GM12878 (cell line): ENCODE measurements around the gene ETNK2. TPM values are rescaled to one million over a fixed set of nuclear protein-coding genes. Genes with fewer than 3 reads are reported as not detected.

Experiments used
- ATAC-seq: fragments of 200-7000 bp; cut with Tn5 transposase; 3 replicates; pipeline ENCODE4 v1.9.1; 2020; ENCODE audit warnings: mild to moderate bottlenecking, moderate library complexity
- BruUV-seq: library from RNA; stranded (reverse); fragments of 400-500 nt; replicated peaks from 2 replicates; lab custom pipeline; 2021; lab: Mats Ljungman, UMichigan
- CTCF ChIA-PET: fragments of 300-600 bp; sonication (Branson Sonifier 250); formaldehyde crosslinking; extraction: SDS; loops from one replicate; lab custom pipeline; 2021; ENCODE audit warnings: inconsistent platforms; lab: Yijun Ruan, JAX
- POLR2A ChIA-PET: fragments of 350-600 bp; formaldehyde crosslinking; extraction: SDS; loops from one replicate; lab custom pipeline; 2021; ENCODE audit warnings: inconsistent platforms; lab: Charles Lee
- RAD21 ChIA-PET: fragments of 300-600 bp; sonication (Branson Sonifier 250); formaldehyde crosslinking; loops from one replicate; lab custom pipeline; 2023; ENCODE audit warnings: antibody characterized with exemption; ENCODE audit not compliant: unreplicated experiment; lab: Charles Lee
- SMC1A ChIA-PET: fragments of 300-600 bp; sonication (Branson Sonifier 250); formaldehyde crosslinking; loops from one replicate; lab custom pipeline; 2023; ENCODE audit not compliant: unreplicated experiment, uncharacterized antibody; lab: Charles Lee
- DNase-seq: peaks from one replicate; pipeline ENCODE4 v3.0.0-alpha.2; 2011; ENCODE audit warnings: low read depth, low spot score
- FAIRE-seq: peaks from 3 replicates; lab custom pipeline; 2011; peaks lifted over from hg19 to GRCh38; lab: Jason Lieb, UNC
- H2AFZ ChIP-seq: 2 replicates; pipeline ENCODE4 v1.6.0; 2011; ENCODE audit warnings: low read depth, low read length, control low read depth; ENCODE audit not compliant: control insufficient read depth
- H3K27ac ChIP-seq: 2 replicates; pipeline ENCODE4 v1.5.1; 2011; ENCODE audit warnings: control low read depth; ENCODE audit not compliant: control insufficient read depth, insufficient read depth
- H3K27me3 ChIP-seq, 2 experiments: replicated peaks in 1 of 2; 2 replicates each; pipeline versions ENCODE4 v1.6.0 to v1.6.1; 2011; ENCODE audit warnings: low read length in 1 of 2; ENCODE audit not compliant: control insufficient read depth in 2 of 2, insufficient read depth in 2 of 2
- H3K36me3 ChIP-seq, 2 experiments: 2 replicates each; pipeline ENCODE4 v1.5.1; 2011; ENCODE audit warnings: low read length in 1 of 2; ENCODE audit not compliant: control insufficient read depth in 2 of 2, insufficient read depth in 2 of 2
- H3K4me1 ChIP-seq: 2 replicates; pipeline ENCODE4 v1.6.1; 2011; ENCODE audit warnings: mild to moderate bottlenecking, low read length, moderate library complexity, mixed read lengths; ENCODE audit not compliant: control insufficient read depth, insufficient read depth
- H3K4me2 ChIP-seq: 2 replicates; pipeline ENCODE4 v1.6.0; 2011; ENCODE audit warnings: control low read depth; ENCODE audit not compliant: control insufficient read depth, insufficient read depth
- H3K4me3 ChIP-seq: fragments of 200-600 bp; sonication (generic); 2 replicates; pipeline ENCODE4 v1.5.1; 2016
- H3K79me2 ChIP-seq: 2 replicates; pipeline ENCODE4 v1.6.0; 2011; ENCODE audit warnings: low read length; ENCODE audit not compliant: control insufficient read depth, insufficient read depth
- H3K9ac ChIP-seq: 2 replicates; pipeline ENCODE4 v1.8.0; 2011; ENCODE audit warnings: low read length, control low read depth, mixed read lengths; ENCODE audit not compliant: control insufficient read depth, insufficient read depth
- H3K9me3 ChIP-seq: replicated peaks from 3 replicates; pipeline ENCODE4 v1.5.1; 2011; ENCODE audit warnings: mild to moderate bottlenecking, low read length; ENCODE audit not compliant: control insufficient read depth, insufficient read depth
- H4K20me1 ChIP-seq: 2 replicates; pipeline ENCODE4 v1.6.0; 2011; ENCODE audit not compliant: control insufficient read depth, insufficient read depth
- BRCA1 ChIP-seq: IDR thresholded peaks from 2 replicates; pipeline ENCODE4 v1.6.1; 2011; ENCODE audit warnings: low read depth, low read length, improper control_type of control experiment
- CBFB ChIP-seq: IDR thresholded peaks from 2 replicates; pipeline ENCODE4 v1.6.1; 2016; ENCODE audit warnings: antibody characterized with exemption, low read depth
- ETV6 ChIP-seq, 2 experiments: fragments of 450-650 bp in 1 of 2; IDR thresholded peaks in 1 of 2; conservative IDR thresholded peaks in 1 of 2; 2 replicates each; pipeline ENCODE4 v1.6.1; 2014; ENCODE audit warnings: antibody characterized with exemption in 1 of 2, borderline replicate concordance in 1 of 2, low read depth in 1 of 2, mild to moderate bottlenecking in 1 of 2, moderate library complexity in 1 of 2
- IKZF1 ChIP-seq: fragments of 450-650 bp; conservative IDR thresholded peaks from 2 replicates; pipeline ENCODE4 v1.6.1; 2017; ENCODE audit warnings: antibody characterized with exemption, mild to moderate bottlenecking
- MEF2A ChIP-seq: IDR thresholded peaks from 2 replicates; pipeline ENCODE4 v1.6.1; 2011; ENCODE audit warnings: low read depth, mild to moderate bottlenecking, low read length, moderate library complexity; ENCODE audit not compliant: insufficient read depth
- SREBF2 ChIP-seq: IDR thresholded peaks from 2 replicates; pipeline ENCODE4 v1.6.1; 2012; ENCODE audit warnings: mild to moderate bottlenecking, low read length
- WGBS: methylation state at CpG from one replicate; pipeline ENCODE4 v1.1.6; 2016; ENCODE audit warnings: low lambda C conversion rate; ENCODE audit not compliant: insufficient replicate concordance, insufficient coverage; ENCODE audit errors: missing lambda C conversion rate; 5-methylcytosine and 5-hydroxymethylcytosine counted together
- in situ Hi-C: fragments of 300-500 bp; cut with MboI; formaldehyde crosslinking; loops from 9 replicates; pipeline ENCODE4 v1.14.3; 2018; ENCODE audit warnings: mixed read lengths
- intact Hi-C: fragments of 100-400 bp; cut with micrococcal nuclease; formaldehyde crosslinking; loops from one replicate; pipeline ENCODE4 v1.14.2; 2022; ENCODE audit not compliant: unreplicated experiment
- polyA plus RNA-seq, 11 experiments: library from polyadenylated mRNA; depleted of rRNA in 4 of 11; unstranded in 6 of 11; stranded (reverse) in 5 of 11; fragments of >200 nt; fragmentation: Nextera tagmentation in 4 of 11; fragmentation: Illumina TruSeq in 1 of 11; extraction: Ambion mirVana in 4 of 11; extraction: Trizol in 1 of 11; gene quantifications; 1 replicate in 1 of 11; 2 replicates in 10 of 11; pipeline versions ENCODE4 v1.2.1 to v1.2.3, GENCODE V29; 2011 to 2016; ENCODE audit warnings: inconsistent platforms in 2 of 11, missing spikeins in 2 of 11, low read depth in 1 of 11
- total RNA-seq, 4 experiments: library from RNA; depleted of rRNA in 3 of 4; stranded (reverse); fragments of >200 nt in 3 of 4; fragmentation: Illumina TruSeq in 1 of 4; extraction: Trizol in 1 of 4; gene quantifications; 2 replicates each; pipeline versions ENCODE4 v1.2.1 to v1.2.3, GENCODE V29; 2013 to 2021
- TF ChIP-seq, protein P1 (sequence below): fragments of 450-650 bp; IDR thresholded peaks from 2 replicates; pipeline ENCODE4 v1.6.1; 2014; ENCODE audit warnings: mild to moderate bottlenecking
- TF ChIP-seq, protein P2 (sequence below): IDR thresholded peaks from 2 replicates; pipeline ENCODE4 v1.6.1; 2012; ENCODE audit warnings: low read length, inconsistent platforms
- TF ChIP-seq, protein P3 (sequence below): IDR thresholded peaks from 2 replicates; pipeline ENCODE4 v1.6.1; 2012; ENCODE audit warnings: improper control_type of control experiment, low read depth, low read length; ENCODE audit not compliant: insufficient replicate concordance
- TF ChIP-seq, protein P4 (sequence below): IDR thresholded peaks from 2 replicates; pipeline ENCODE4 v1.6.1; 2011; ENCODE audit warnings: borderline replicate concordance, low read depth, mild to moderate bottlenecking, moderate library complexity, mixed read lengths, low read length; ENCODE audit not compliant: insufficient read depth; ENCODE audit errors: extremely low read length
- TF ChIP-seq, protein P5 (sequence below): IDR thresholded peaks from 2 replicates; pipeline ENCODE4 v1.6.1; 2012; ENCODE audit warnings: mild to moderate bottlenecking, low read depth, low read length

The ETNK2 gene
- total and polyA plus RNA-seq, 10 of the 15 experiments (the other 5 are each of a cell fraction or from before 2014, with no cell fraction given): 0.14 TPM; not detected in 9

DNA sequence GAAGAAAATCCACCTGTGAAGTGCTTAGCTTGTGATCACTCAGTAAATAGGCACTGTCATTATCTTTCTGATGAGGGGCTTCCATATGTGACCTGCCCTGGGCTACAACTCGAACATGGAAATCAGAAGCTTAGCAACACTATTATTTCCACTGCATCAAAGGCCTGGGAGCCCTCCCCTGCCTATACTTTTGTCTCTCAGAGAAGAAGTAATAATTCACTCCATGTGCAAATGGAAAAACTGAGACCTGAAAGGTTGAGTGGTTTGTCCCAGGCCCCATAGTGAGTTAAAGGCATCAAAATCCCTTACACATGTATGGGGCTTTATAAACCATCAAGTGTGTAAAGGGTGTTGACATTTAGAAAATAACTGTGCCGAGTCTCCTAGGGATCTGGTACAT is 58.1 kb downstream of the ETNK2 start:
- H2AFZ ChIP-seq: no peak overlapping the region
- no peak for DNase-seq
- ChIA-PET POLR2A (interaction anchor here (1.0 kb wide), 1 partner anchor 14 kb away, joined by 3 read pairs; no protein-coding TSS in a partner anchor), SMC1A (interaction anchor here (1.0 kb wide), 1 partner anchor 9 kb away, joined by 3 read pairs; no protein-coding TSS in a partner anchor), CTCF (interaction anchor here (0.6 to 1.1 kb wide), 3 partner anchors 10 to 41 kb away, joined by 3 read pairs; no protein-coding TSS in a partner anchor), RAD21 (interaction anchor here (1.7 kb wide), 1 partner anchor 14 kb away, joined by 6 read pairs; no protein-coding TSS in a partner anchor)
- H3K36me3 ChIP-seq: no peaks in the 10 kb centered on the region
- FAIRE-seq: no peak
- no peak overlapping the region for H3K4me3 ChIP-seq
- no peaks in the 10 kb centered on the region for H4K20me1 ChIP-seq
- no peak overlapping the region for H3K9ac ChIP-seq
- ATAC-seq: no peak
- no peaks in the 10 kb centered on the region for H3K9me3 ChIP-seq
- no TSS peak for BruUV-seq
- WGBS: 21% methylated on average over 2 of the region's 2 CpGs
- H3K27ac ChIP-seq: no peak overlapping the region
- no peak overlapping the region for H3K4me2 ChIP-seq
- H3K79me2 ChIP-seq: no peaks in the 10 kb centered on the region
- intact Hi-C loops (no loop called here), in situ Hi-C loops (no loop called here)
- no peaks in the 10 kb centered on the region for H3K27me3 ChIP-seq
- no peaks in the 10 kb centered on the region for H3K4me1 ChIP-seq
- TF ChIP-seq CBFB (no peak), ETV6 (conservative IDR thresholded peaks at IDR 0.05 in 1 of 2, IDR thresholded peaks at IDR 0.05 in 1 of 2; ENCODE audit: borderline replicate concordance in 1 of 2, low read depth in 1 of 2) (no peak), BRCA1 (no peak), SREBF2 (no peak), IKZF1 (no peak), MEF2A (no peak)
- TF ChIP-seq, protein P1, sequence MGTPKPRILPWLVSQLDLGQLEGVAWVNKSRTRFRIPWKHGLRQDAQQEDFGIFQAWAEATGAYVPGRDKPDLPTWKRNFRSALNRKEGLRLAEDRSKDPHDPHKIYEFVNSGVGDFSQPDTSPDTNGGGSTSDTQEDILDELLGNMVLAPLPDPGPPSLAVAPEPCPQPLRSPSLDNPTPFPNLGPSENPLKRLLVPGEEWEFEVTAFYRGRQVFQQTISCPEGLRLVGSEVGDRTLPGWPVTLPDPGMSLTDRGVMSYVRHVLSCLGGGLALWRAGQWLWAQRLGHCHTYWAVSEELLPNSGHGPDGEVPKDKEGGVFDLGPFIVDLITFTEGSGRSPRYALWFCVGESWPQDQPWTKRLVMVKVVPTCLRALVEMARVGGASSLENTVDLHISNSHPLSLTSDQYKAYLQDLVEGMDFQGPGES: no peak
- TF ChIP-seq, protein P2, sequence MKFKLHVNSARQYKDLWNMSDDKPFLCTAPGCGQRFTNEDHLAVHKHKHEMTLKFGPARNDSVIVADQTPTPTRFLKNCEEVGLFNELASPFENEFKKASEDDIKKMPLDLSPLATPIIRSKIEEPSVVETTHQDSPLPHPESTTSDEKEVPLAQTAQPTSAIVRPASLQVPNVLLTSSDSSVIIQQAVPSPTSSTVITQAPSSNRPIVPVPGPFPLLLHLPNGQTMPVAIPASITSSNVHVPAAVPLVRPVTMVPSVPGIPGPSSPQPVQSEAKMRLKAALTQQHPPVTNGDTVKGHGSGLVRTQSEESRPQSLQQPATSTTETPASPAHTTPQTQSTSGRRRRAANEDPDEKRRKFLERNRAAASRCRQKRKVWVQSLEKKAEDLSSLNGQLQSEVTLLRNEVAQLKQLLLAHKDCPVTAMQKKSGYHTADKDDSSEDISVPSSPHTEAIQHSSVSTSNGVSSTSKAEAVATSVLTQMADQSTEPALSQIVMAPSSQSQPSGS: no peak
- TF ChIP-seq, protein P3, sequence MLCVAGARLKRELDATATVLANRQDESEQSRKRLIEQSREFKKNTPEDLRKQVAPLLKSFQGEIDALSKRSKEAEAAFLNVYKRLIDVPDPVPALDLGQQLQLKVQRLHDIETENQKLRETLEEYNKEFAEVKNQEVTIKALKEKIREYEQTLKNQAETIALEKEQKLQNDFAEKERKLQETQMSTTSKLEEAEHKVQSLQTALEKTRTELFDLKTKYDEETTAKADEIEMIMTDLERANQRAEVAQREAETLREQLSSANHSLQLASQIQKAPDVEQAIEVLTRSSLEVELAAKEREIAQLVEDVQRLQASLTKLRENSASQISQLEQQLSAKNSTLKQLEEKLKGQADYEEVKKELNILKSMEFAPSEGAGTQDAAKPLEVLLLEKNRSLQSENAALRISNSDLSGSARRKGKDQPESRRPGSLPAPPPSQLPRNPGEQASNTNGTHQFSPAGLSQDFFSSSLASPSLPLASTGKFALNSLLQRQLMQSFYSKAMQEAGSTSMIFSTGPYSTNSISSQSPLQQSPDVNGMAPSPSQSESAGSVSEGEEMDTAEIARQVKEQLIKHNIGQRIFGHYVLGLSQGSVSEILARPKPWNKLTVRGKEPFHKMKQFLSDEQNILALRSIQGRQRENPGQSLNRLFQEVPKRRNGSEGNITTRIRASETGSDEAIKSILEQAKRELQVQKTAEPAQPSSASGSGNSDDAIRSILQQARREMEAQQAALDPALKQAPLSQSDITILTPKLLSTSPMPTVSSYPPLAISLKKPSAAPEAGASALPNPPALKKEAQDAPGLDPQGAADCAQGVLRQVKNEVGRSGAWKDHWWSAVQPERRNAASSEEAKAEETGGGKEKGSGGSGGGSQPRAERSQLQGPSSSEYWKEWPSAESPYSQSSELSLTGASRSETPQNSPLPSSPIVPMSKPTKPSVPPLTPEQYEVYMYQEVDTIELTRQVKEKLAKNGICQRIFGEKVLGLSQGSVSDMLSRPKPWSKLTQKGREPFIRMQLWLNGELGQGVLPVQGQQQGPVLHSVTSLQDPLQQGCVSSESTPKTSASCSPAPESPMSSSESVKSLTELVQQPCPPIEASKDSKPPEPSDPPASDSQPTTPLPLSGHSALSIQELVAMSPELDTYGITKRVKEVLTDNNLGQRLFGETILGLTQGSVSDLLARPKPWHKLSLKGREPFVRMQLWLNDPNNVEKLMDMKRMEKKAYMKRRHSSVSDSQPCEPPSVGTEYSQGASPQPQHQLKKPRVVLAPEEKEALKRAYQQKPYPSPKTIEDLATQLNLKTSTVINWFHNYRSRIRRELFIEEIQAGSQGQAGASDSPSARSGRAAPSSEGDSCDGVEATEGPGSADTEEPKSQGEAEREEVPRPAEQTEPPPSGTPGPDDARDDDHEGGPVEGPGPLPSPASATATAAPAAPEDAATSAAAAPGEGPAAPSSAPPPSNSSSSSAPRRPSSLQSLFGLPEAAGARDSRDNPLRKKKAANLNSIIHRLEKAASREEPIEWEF: no peak
- TF ChIP-seq, protein P4, sequence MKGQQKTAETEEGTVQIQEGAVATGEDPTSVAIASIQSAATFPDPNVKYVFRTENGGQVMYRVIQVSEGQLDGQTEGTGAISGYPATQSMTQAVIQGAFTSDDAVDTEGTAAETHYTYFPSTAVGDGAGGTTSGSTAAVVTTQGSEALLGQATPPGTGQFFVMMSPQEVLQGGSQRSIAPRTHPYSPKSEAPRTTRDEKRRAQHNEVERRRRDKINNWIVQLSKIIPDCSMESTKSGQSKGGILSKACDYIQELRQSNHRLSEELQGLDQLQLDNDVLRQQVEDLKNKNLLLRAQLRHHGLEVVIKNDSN: no peak
- TF ChIP-seq, protein P5, sequence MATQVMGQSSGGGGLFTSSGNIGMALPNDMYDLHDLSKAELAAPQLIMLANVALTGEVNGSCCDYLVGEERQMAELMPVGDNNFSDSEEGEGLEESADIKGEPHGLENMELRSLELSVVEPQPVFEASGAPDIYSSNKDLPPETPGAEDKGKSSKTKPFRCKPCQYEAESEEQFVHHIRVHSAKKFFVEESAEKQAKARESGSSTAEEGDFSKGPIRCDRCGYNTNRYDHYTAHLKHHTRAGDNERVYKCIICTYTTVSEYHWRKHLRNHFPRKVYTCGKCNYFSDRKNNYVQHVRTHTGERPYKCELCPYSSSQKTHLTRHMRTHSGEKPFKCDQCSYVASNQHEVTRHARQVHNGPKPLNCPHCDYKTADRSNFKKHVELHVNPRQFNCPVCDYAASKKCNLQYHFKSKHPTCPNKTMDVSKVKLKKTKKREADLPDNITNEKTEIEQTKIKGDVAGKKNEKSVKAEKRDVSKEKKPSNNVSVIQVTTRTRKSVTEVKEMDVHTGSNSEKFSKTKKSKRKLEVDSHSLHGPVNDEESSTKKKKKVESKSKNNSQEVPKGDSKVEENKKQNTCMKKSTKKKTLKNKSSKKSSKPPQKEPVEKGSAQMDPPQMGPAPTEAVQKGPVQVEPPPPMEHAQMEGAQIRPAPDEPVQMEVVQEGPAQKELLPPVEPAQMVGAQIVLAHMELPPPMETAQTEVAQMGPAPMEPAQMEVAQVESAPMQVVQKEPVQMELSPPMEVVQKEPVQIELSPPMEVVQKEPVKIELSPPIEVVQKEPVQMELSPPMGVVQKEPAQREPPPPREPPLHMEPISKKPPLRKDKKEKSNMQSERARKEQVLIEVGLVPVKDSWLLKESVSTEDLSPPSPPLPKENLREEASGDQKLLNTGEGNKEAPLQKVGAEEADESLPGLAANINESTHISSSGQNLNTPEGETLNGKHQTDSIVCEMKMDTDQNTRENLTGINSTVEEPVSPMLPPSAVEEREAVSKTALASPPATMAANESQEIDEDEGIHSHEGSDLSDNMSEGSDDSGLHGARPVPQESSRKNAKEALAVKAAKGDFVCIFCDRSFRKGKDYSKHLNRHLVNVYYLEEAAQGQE: no peak
